Measurements from ENCODE around the gene PDPK1. TPM values are rescaled to one million over a fixed set of nuclear protein-coding genes. Genes with fewer than 3 reads are reported as not detected.

The PDPK1 gene
- total and polyA plus RNA-seq, 2 experiments from 2014 or later, result 19.3 to 25.8 TPM

- TF ChIP-seq ZNF462 (CRISPR knock-in tag; IDR thresholded peaks at IDR 0.05), result no peak
- no peak for TF ChIP-seq ZNF331 (CRISPR knock-in tag; IDR thresholded peaks at IDR 0.05; ENCODE audit: low read depth)
- no peak for TF ChIP-seq CTCF (conservative IDR thresholded peaks at IDR 0.05; ENCODE audit: low read depth in 2 of 2)
- no peak for TF ChIP-seq JUNB (IDR thresholded peaks at IDR 0.05; ENCODE audit: unreplicated experiment)
- no peak for TF ChIP-seq NANOG (IDR thresholded peaks at IDR 0.05; ENCODE audit: borderline replicate concordance)
- TF ChIP-seq REST (IDR thresholded peaks at IDR 0.05; ENCODE audit: unreplicated experiment), result no peak
- TF ChIP-seq STAT1 (IDR thresholded peaks at IDR 0.05; ENCODE audit: unreplicated experiment), result no peak
- no peak for TF ChIP-seq CREB1 (CRISPR knock-in tag; IDR thresholded peaks at IDR 0.05; ENCODE audit: low read depth)
- no peak for TF ChIP-seq POLR2AphosphoS5 (IDR thresholded peaks at IDR 0.05; ENCODE audit: low read depth)
- TF ChIP-seq, protein P1, sequence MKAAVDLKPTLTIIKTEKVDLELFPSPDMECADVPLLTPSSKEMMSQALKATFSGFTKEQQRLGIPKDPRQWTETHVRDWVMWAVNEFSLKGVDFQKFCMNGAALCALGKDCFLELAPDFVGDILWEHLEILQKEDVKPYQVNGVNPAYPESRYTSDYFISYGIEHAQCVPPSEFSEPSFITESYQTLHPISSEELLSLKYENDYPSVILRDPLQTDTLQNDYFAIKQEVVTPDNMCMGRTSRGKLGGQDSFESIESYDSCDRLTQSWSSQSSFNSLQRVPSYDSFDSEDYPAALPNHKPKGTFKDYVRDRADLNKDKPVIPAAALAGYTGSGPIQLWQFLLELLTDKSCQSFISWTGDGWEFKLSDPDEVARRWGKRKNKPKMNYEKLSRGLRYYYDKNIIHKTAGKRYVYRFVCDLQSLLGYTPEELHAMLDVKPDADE (IDR thresholded peaks at IDR 0.05), result no peak
- no peak for TF ChIP-seq ZNF114 (CRISPR knock-in tag; IDR thresholded peaks at IDR 0.05)
Observed at GRCh38 chr16:2584729-2585650, 47.2 kb downstream of the PDPK1 start (continued).

Measured in GM23338 (cell line).